ENCODE results near the gene ITIH1. TPM values are rescaled to one million over a fixed set of nuclear protein-coding genes. Genes with fewer than 3 reads are reported as not detected.

ITIH1 gene
- total and polyA plus RNA-seq, 2 of the 4 experiments (the other 2 are of a cell fraction), result not detected

GRCh38 chr3:52794612-52795099, 17.3 kb downstream of the ITIH1 start, which contains the start of gene ITIH3:
ITIH3 (plus strand) TSS chr3:52794796; CDS start chr3:52794804, 8 bp downstream.
- in situ Hi-C loops (cut with MboI; ENCODE audit: low sequenced_read_pairs) (no loop called here), dilution Hi-C loops (cut with HindIII; ENCODE audit: low sequenced_read_pairs, unreplicated experiment) (no loop called here), intact Hi-C loops (cut with micrococcal nuclease) (no loop called here)
- no peak within 1 kb of the TSS for H3K56ac ChIP-seq (ENCODE audit: extremely low read depth, insufficient read depth, low read length)
- no peak for DNase-seq
- no peaks in the 10 kb centered on the region for H3K36me3 ChIP-seq (ENCODE audit: control insufficient read depth, insufficient read depth, low read length)
- no peak within 1 kb of the TSS for H2AK9ac ChIP-seq (replicated peaks; ENCODE audit: low read depth, low read length, poor library complexity)
- peaks cover 23% of the 10 kb centered on the region; the same call in 1 of the 2 replicates for H3K27me3 ChIP-seq (ENCODE audit: control insufficient read depth, insufficient read depth, low read length)
- H3K9me3 ChIP-seq (ENCODE audit: control insufficient read depth, insufficient read depth, low read length), result no peaks in the 10 kb centered on the region
- peaks cover 1% of the 10 kb centered on the region; the same call in 1 of the 2 replicates for H3K4me1 ChIP-seq (ENCODE audit: control insufficient read depth, insufficient read depth, low read length)
- no peak within 1 kb of the TSS for H3K27ac ChIP-seq (ENCODE audit: insufficient read depth, low read length)
- no TSS peak for BruUV-seq (replicated peaks)
- ChIA-PET POLR2A (ENCODE audit: unreplicated experiment) (no interaction called here), CTCF (no interaction called here)
- H2AFZ ChIP-seq (replicated peaks; ENCODE audit: low read length, poor library complexity), result peak within 1 kb of the TSS; percentile 49
- H3K4me3 ChIP-seq (ENCODE audit: insufficient read depth, low read depth, low read length), result no peak within 1 kb of the TSS
- no peak within 1 kb of the TSS for H4K8ac ChIP-seq (ENCODE audit: low read depth in 2 of 2, low read length in 2 of 2)
- 0 out of 2 replicates have a peak, but pooled peaks have one; percentile 22 for ATAC-seq (ENCODE audit: low read depth)
- H3K18ac ChIP-seq (ENCODE audit: low read depth, low read length), result no peak within 1 kb of the TSS
- H3K4ac ChIP-seq (ENCODE audit: low read depth, low read length), result no peak within 1 kb of the TSS
- H3K4me2 ChIP-seq (ENCODE audit: low read depth, low read length), result no peak within 1 kb of the TSS
- no peak within 1 kb of the TSS for H3K9ac ChIP-seq (ENCODE audit: low read depth, low read length)
- H4K20me1 ChIP-seq (ENCODE audit: insufficient read depth, low read length), result no peaks in the 10 kb centered on the region
- TF ChIP-seq MXI1 (IDR thresholded peaks at IDR 0.05; ENCODE audit: borderline replicate concordance, low read depth, low read length), result no peak
- TF ChIP-seq FOS (IDR thresholded peaks at IDR 0.05; ENCODE audit: low read depth, low read length), result no peak
- no peak for TF ChIP-seq RCOR1 (IDR thresholded peaks at IDR 0.05; ENCODE audit: insufficient replicate concordance, low read length)
- TF ChIP-seq MAZ (IDR thresholded peaks at IDR 0.05; ENCODE audit: borderline replicate concordance, low read depth, low read length), result no peak
- no peak for TF ChIP-seq SMC3 (IDR thresholded peaks at IDR 0.05; ENCODE audit: low read depth, low read length)
- TF ChIP-seq BHLHE40 (IDR thresholded peaks at IDR 0.05; ENCODE audit: low read depth, low read length), result no peak
- TF ChIP-seq CTCF (conservative IDR thresholded peaks at IDR 0.05; ENCODE audit: low read depth, low read length), result no peak
- TF ChIP-seq USF2 (IDR thresholded peaks at IDR 0.05; ENCODE audit: low read depth, low read length), result no peak
- TF ChIP-seq RFX5 (IDR thresholded peaks at IDR 0.05; ENCODE audit: low read depth, low read length), result no peak
- no peak for TF ChIP-seq MAFK (IDR thresholded peaks at IDR 0.05; ENCODE audit: low read depth, low read length)
- TF ChIP-seq ELK1 (IDR thresholded peaks at IDR 0.05; ENCODE audit: borderline replicate concordance, low read depth, low read length), result no peak
- no peak for TF ChIP-seq POLR2A (IDR thresholded peaks at IDR 0.05; ENCODE audit: low read depth, low read length)
- TF ChIP-seq CEBPB (IDR thresholded peaks at IDR 0.05; ENCODE audit: low read depth, low read length), result no peak
- no peak for TF ChIP-seq RAD21 (IDR thresholded peaks at IDR 0.05; ENCODE audit: low read length)
- H3K79me1 ChIP-seq (ENCODE audit: low read depth in 1 of 2, low read length in 2 of 2), result no peaks in the 10 kb centered on the region
- no peak within 1 kb of the TSS for H2AK5ac ChIP-seq (ENCODE audit: low read depth, low read length)
- no peak within 1 kb of the TSS for H2BK5ac ChIP-seq (ENCODE audit: low read depth, low read length, poor library complexity, severe bottlenecking)
- no peak within 1 kb of the TSS for H2BK15ac ChIP-seq (ENCODE audit: low read depth, low read length)
- WGBS, 2 experiments (ENCODE audit: extremely low coverage in 2 of 2, insufficient read length in 1 of 2), result 67% methylated on average over 4 of the region's 10 CpGs; no CpG with 5 or more reads in 1 of the 2 experiments
- H3K9me1 ChIP-seq (ENCODE audit: insufficient read depth, low read length), result no peaks in the 10 kb centered on the region
- H3K23ac ChIP-seq (ENCODE audit: low read depth, low read length), result no peak within 1 kb of the TSS
- H3K14ac ChIP-seq (replicated peaks; ENCODE audit: low read depth, low read length), result no peak within 1 kb of the TSS
- H4K5ac ChIP-seq (ENCODE audit: low read depth, low read length), result no peak within 1 kb of the TSS
- no peak within 1 kb of the TSS for H2BK20ac ChIP-seq (ENCODE audit: low read depth, low read length)
- no peak within 1 kb of the TSS for H4K91ac ChIP-seq (ENCODE audit: insufficient read depth, low read depth, low read length)
- H2BK120ac ChIP-seq (ENCODE audit: low read depth, low read length), result no peak within 1 kb of the TSS

All from IMR-90 (cell line).